Measurements from ENCODE around the gene STOX2. TPM values are rescaled to one million over a fixed set of nuclear protein-coding genes. Genes with fewer than 3 reads are reported as not detected.

Gene STOX2
- total RNA-seq, 1 donor, result 0.36 TPM

GRCh38 chr4:183873409-183874185 is 31.5 kb upstream of the STOX2 start:
- Histone ChIP-seq H3K27me3 (ENCODE audit: insufficient read depth, low read length) (no peaks in the 10 kb centered on the region), H2AFZ (ENCODE audit: low read length) (no peak overlapping the region), H3K4me3 (ENCODE audit: insufficient read depth, low read length) (no peak overlapping the region), H4K20me1 (ENCODE audit: insufficient read depth, low read length) (no peaks in the 10 kb centered on the region), H3K4me1 (ENCODE audit: insufficient read depth, low read length) (no peaks in the 10 kb centered on the region), H3K27ac (ENCODE audit: low read depth, low read length) (no peak overlapping the region), H3K79me2 (ENCODE audit: insufficient read depth, low read length) (no peaks in the 10 kb centered on the region), H3K4me2 (ENCODE audit: insufficient read depth, low read length) (no peak overlapping the region), H3K9me3 (ENCODE audit: low read depth, low read length) (no peaks in the 10 kb centered on the region), H3K36me3 (ENCODE audit: insufficient read depth, low read length) (no peaks in the 10 kb centered on the region)
- TF ChIP-seq CTCF (IDR thresholded peaks at IDR 0.05; ENCODE audit: extremely low read depth, low read depth, low read length), result no peak
- DNase-seq (ENCODE audit: insufficient read length, low spot score, missing footprints), result no peak

- no peaks in the 10 kb centered on the region for H4K20me1 ChIP-seq (ENCODE audit: insufficient read depth, low read length)
- no peak for DNase-seq (ENCODE audit: insufficient read length, low spot score, missing footprints)
- H3K4me1 ChIP-seq (ENCODE audit: insufficient read depth, low read length), result no peaks in the 10 kb centered on the region
- H3K27me3 ChIP-seq (ENCODE audit: insufficient read depth, low read length), result no peaks in the 10 kb centered on the region
- H3K36me3 ChIP-seq (ENCODE audit: insufficient read depth, low read length), result no peaks in the 10 kb centered on the region
- H2AFZ ChIP-seq (ENCODE audit: low read length), result no peak overlapping the region
- H3K4me2 ChIP-seq (ENCODE audit: insufficient read depth, low read length), result no peak overlapping the region
- H3K27ac ChIP-seq (ENCODE audit: low read depth, low read length), result no peak overlapping the region
- no peak for TF ChIP-seq CTCF (IDR thresholded peaks at IDR 0.05; ENCODE audit: extremely low read depth, low read depth, low read length)
- no peaks in the 10 kb centered on the region for H3K9me3 ChIP-seq (ENCODE audit: low read depth, low read length)
- H3K4me3 ChIP-seq (ENCODE audit: insufficient read depth, low read length), result no peak overlapping the region
- no peaks in the 10 kb centered on the region for H3K79me2 ChIP-seq (ENCODE audit: insufficient read depth, low read length)
Measured at GRCh38 chr4:183875251-183875825, 29.8 kb upstream of the STOX2 start.

GRCh38 chr4:183876268-183876934 is 28.7 kb upstream of the STOX2 start:
- Histone ChIP-seq H3K4me3 (ENCODE audit: insufficient read depth, low read length) (peak overlapping the region; percentile 72), H3K4me2 (ENCODE audit: insufficient read depth, low read length) (peak overlapping the region; percentile 80), H3K4me1 (ENCODE audit: insufficient read depth, low read length) (no peaks in the 10 kb centered on the region), H3K79me2 (ENCODE audit: insufficient read depth, low read length) (no peaks in the 10 kb centered on the region), H3K27ac (ENCODE audit: low read depth, low read length) (no peak overlapping the region), H3K36me3 (ENCODE audit: insufficient read depth, low read length) (no peaks in the 10 kb centered on the region), H3K9me3 (ENCODE audit: low read depth, low read length) (no peaks in the 10 kb centered on the region), H3K27me3 (ENCODE audit: insufficient read depth, low read length) (no peaks in the 10 kb centered on the region), H2AFZ (ENCODE audit: low read length) (peak overlapping the region; percentile 85), H4K20me1 (ENCODE audit: insufficient read depth, low read length) (no peaks in the 10 kb centered on the region)
- TF ChIP-seq CTCF (IDR thresholded peaks at IDR 0.05; ENCODE audit: extremely low read depth, low read depth, low read length), result no peak
- peak; percentile 76 for DNase-seq (ENCODE audit: insufficient read length, low spot score, missing footprints)

Measured in osteoblast (primary cell).